Gastrocnemius medialis (tissue), 4 donors: ENCODE measurements around the gene SART3. TPM values are rescaled to one million over a fixed set of nuclear protein-coding genes. Genes with fewer than 3 reads are reported as not detected.

Source experiments
- ATAC-seq, 2 donors: fragments of 150-250 bp; one replicate each; pipeline ENCODE4 v1.9.1; 2016
- DNase-seq, 2 donors: peaks; one replicate each; pipeline ENCODE4 v3.0.0-alpha.2; 2019
- H3K27ac ChIP-seq, 4 donors: fragments of 200-600 bp; sonication (generic); 1 replicate in 1 of 4; 2 replicates in 3 of 4; pipeline ENCODE4 v1.5.1; 2016 to 2018; ENCODE audit warnings: mild to moderate bottlenecking in 2 of 4, moderate library complexity in 1 of 4
- H3K27me3 ChIP-seq, 3 donors: fragments of 200-600 bp; sonication (generic) in 2 of 3; 1 replicate in 1 of 3; 2 replicates in 2 of 3; pipeline versions ENCODE4 v1.5.1 to v1.6.0; 2016 to 2019; ENCODE audit warnings: mild to moderate bottlenecking in 1 of 3, moderate library complexity in 1 of 3
- H3K36me3 ChIP-seq, 2 donors: fragments of 200-600 bp; sonication (generic) in 1 of 2; one replicate each; pipeline ENCODE4 v1.5.1; 2017 to 2018
- H3K4me1 ChIP-seq, 2 donors: fragments of 200-600 bp; sonication (generic) in 1 of 2; one replicate each; pipeline ENCODE4 v1.5.1; 2016 to 2017; ENCODE audit warnings: mild to moderate bottlenecking in 2 of 2
- H3K4me3 ChIP-seq, 4 donors: fragments of 200-600 bp; sonication (generic) in 3 of 4; 1 replicate in 1 of 4; 2 replicates in 3 of 4; pipeline ENCODE4 v1.5.1; 2016 to 2019; ENCODE audit warnings: mild to moderate bottlenecking in 2 of 4
- H3K9me3 ChIP-seq, 3 donors: fragments of 200-600 bp; sonication (generic) in 2 of 3; 1 replicate in 1 of 3; 2 replicates in 2 of 3; pipeline ENCODE4 v1.5.1; 2016 to 2019
- POLR2A ChIP-seq, 2 donors: fragments of 450-650 bp; IDR thresholded peaks; one replicate each; pipeline ENCODE4 v1.6.1; 2017; ENCODE audit warnings: antibody characterized with exemption in 2 of 2, mild to moderate bottlenecking in 2 of 2, moderate library complexity in 2 of 2
- in situ Hi-C, 4 donors: fragments of 200-750 bp; cut with MboI; loops; one replicate each; pipeline versions ENCODE4 v1.15.0 to v1.8.0; 2017; ENCODE audit warnings: low sequenced_read_pairs in 4 of 4
- intact Hi-C: fragments of 100-400 bp; cut with DNase I; formaldehyde crosslinking; loops from one replicate; pipeline ENCODE4 v1.15.1; 2023; ENCODE audit warnings: low total_unique reads
- total RNA-seq, 4 donors: library from RNA; depleted of rRNA; stranded (reverse); fragments of >200 nt; gene quantifications; one replicate each; pipeline versions ENCODE4 v1.1.0 to v1.2.3, GENCODE V29; 2016
- TF ChIP-seq, protein P1 (sequence below), 5 experiments: fragments of 450-650 bp in 3 of 5; fragments of 200-600 bp in 2 of 5; sonication (generic) in 2 of 5; IDR thresholded peaks in 4 of 5; conservative IDR thresholded peaks in 1 of 5; 1 replicate in 4 of 5; 2 replicates in 1 of 5; pipeline ENCODE4 v1.5.1; 2016 to 2019; ENCODE audit warnings: antibody characterized with exemption in 5 of 5, mild to moderate bottlenecking in 3 of 5, moderate library complexity in 3 of 5

The SART3 gene
- total RNA-seq, 4 donors from 2014 or later: 38.1 to 52.6 (median 51.3) TPM

DNA sequence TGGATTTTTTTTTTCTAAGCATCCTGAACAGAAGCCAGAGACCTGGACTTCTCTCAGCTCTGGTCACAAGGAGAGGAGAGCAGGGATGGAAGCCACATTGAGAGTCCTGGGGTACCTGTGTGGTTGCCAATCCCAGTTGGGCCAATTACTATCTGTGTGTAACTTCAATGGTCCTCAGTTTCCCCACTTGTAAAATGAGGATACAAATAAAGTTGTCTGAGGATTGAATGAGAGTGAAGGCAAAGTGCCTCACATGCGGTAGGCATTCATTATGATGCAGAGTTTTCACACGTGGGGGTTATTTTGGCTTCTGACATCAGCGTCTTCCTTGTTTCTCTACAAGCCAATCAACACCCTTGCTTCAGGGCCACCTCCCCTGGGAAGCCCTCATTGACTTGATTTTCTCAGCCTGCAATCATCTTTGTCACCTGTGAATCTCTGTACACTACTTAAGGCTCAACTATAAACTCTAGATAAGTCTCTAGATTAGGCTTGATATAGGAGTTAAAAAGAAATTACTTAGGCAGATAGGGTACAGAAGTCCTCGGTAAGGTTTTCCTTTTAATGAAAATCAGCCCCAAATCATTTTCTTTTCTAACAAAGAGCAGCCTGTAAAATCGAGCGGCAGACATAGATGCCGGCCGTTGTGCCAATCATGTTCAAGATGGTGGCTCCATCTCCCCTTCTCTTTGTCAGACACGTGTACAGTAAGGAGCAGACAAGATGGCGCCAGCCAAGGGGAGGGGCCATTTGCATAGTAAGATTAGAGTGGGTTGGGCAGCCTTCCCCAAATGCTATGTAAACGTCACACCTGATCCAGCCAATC, 83.7 kb downstream of the SART3 start:
- H3K36me3 ChIP-seq: no peaks in the 10 kb centered on the region
- intact Hi-C loops (no loop called here), in situ Hi-C loops (no loop called here)
- DNase-seq: no peak
- H3K4me3 ChIP-seq: no peak overlapping the region
- no peak for TF ChIP-seq POLR2A (IDR thresholded peaks at IDR 0.05)
- TF ChIP-seq, protein P1, sequence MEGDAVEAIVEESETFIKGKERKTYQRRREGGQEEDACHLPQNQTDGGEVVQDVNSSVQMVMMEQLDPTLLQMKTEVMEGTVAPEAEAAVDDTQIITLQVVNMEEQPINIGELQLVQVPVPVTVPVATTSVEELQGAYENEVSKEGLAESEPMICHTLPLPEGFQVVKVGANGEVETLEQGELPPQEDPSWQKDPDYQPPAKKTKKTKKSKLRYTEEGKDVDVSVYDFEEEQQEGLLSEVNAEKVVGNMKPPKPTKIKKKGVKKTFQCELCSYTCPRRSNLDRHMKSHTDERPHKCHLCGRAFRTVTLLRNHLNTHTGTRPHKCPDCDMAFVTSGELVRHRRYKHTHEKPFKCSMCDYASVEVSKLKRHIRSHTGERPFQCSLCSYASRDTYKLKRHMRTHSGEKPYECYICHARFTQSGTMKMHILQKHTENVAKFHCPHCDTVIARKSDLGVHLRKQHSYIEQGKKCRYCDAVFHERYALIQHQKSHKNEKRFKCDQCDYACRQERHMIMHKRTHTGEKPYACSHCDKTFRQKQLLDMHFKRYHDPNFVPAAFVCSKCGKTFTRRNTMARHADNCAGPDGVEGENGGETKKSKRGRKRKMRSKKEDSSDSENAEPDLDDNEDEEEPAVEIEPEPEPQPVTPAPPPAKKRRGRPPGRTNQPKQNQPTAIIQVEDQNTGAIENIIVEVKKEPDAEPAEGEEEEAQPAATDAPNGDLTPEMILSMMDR (IDR thresholded peaks at IDR 0.05 in 4 of 5, conservative IDR thresholded peaks at IDR 0.05 in 1 of 5): no peak
- no peak for ATAC-seq
- H3K9me3 ChIP-seq: no peaks in the 10 kb centered on the region
- peaks cover 0 to 9% (median 0%) of the 10 kb centered on the region in 3 donors for H3K27me3 ChIP-seq
- no peak overlapping the region for H3K27ac ChIP-seq
- H3K4me1 ChIP-seq: no peaks in the 10 kb centered on the region

DNA sequence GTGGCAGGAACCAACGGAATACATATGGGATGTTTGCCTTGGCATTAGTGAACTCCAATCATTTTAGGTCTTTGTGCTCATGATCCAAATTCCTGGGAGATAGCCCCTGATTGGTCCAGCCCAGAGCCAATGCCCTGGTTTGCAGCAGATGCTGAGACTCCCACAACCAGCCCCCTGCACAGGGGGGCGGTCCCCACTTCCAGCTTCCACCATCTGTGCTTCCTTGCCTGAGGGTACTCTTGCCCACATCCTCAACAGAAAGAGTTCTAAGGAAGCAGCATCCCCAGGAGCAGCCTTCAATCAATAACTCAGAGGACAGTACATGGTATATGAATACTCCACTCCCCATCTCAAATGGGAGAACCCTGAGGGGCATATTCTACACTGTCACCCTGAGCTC, 85.6 kb downstream of the SART3 start:
- in situ Hi-C loops (no loop called here), intact Hi-C loops (no loop called here)

DNA sequence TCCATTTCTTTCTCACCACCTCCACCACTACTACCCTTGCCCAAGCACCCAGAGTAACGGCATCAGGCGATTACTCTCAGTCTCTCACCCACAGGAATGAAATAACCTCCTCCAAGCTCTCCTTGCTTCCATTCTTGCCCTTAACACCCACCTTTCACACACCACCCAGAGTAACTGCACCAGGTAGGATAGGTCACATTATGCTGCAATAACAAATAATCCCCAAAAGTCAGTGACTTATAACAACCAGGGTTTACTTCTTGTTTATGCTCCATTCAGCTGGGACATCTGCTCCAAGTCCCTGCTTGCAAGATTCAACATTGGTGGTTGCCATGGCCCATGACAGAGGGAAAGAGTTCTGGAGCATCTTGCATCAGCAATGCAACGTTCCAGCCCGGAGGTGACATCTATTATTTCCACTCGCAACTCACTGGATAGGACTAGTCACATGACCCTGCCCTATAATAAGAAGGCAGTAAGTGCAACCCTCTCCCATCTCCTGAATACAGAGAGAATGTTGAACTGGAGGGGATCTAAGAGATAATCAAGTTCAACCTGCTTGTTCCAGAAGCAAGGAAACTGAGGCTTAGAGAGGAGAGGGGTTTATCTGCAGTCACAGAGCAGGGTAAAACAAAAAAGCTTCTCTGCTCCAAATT, 87.4 kb downstream of the SART3 start:
- H3K4me1 ChIP-seq: no peaks in the 10 kb centered on the region
- TF ChIP-seq, protein P1 (IDR thresholded peaks at IDR 0.05 in 4 of 5, conservative IDR thresholded peaks at IDR 0.05 in 1 of 5): no peak
- TF ChIP-seq POLR2A (IDR thresholded peaks at IDR 0.05): no peak
- intact Hi-C loops (no loop called here), in situ Hi-C loops (loop anchor here in 2 of 4 donors (25.0 kb wide), 1 partner anchor 236 kb away; no protein-coding TSS in a partner anchor)
- no peaks in the 10 kb centered on the region for H3K9me3 ChIP-seq
- H3K4me3 ChIP-seq: no peak overlapping the region
- no peaks in the 10 kb centered on the region for H3K36me3 ChIP-seq
- ATAC-seq (no peak), DNase-seq (no peak)
- peaks cover 0 to 5% (median 0%) of the 10 kb centered on the region in 3 donors for H3K27me3 ChIP-seq
- H3K27ac ChIP-seq: no peak overlapping the region

More for the DNA sequence above, 85.6 kb downstream of the SART3 start:
- Histone ChIP-seq H3K4me1 (no peaks in the 10 kb centered on the region), H3K36me3 (no peaks in the 10 kb centered on the region), H3K27ac (no peak overlapping the region), H3K4me3 (no peak overlapping the region), H3K27me3 (peaks cover 0 to 5% (median 0%) of the 10 kb centered on the region in 3 donors), H3K9me3 (no peaks in the 10 kb centered on the region)
- TF ChIP-seq, protein P1 (IDR thresholded peaks at IDR 0.05 in 4 of 5, conservative IDR thresholded peaks at IDR 0.05 in 1 of 5): no peak
- no peak for TF ChIP-seq POLR2A (IDR thresholded peaks at IDR 0.05)
- DNase-seq (no peak), ATAC-seq (no peak)

Other genes with a start within 250 kb of the SART3 start
- gene CMKLR1, start 221.9 kb downstream of the SART3 start, total RNA-seq: 1 to 10 TPM; 2.5 to 5.6 (median 4.4) TPM
- gene FICD, start 45.9 kb downstream of the SART3 start, total RNA-seq: 1 to 10 TPM; 3.1 to 4.6 (median 3.6) TPM
- gene ISCU, start 1.4 kb upstream of the SART3 start, total RNA-seq: 100 to 1,000 TPM; 232 to 337 (median 249) TPM
- under 1 TPM in 1 of 4 donors, not detected in 3; 0.85 TPM for gene TMEM119, start 36.9 kb upstream of the SART3 start, total RNA-seq
- 1 to 10 TPM in 3 of 4 donors, under 1 TPM in 1; 0.19 to 5.0 (median 2.6) TPM for gene SELPLG, start 72.7 kb upstream of the SART3 start, total RNA-seq
- gene CORO1C, start 170.3 kb upstream of the SART3 start, total RNA-seq: 10 to 100 TPM; 24.7 to 47.6 (median 30.9) TPM